ACHN (cell line): ENCODE results near the gene SRGAP1.

Source experiments
- DNase-seq: peaks from one replicate; pipeline ENCODE4 v3.0.0-alpha.2; 2015
- in situ Hi-C: cut with HindIII; loops from 2 replicates; pipeline ENCODE4 v1.10.0; 2017; ENCODE audit warnings: low sequenced_read_pairs, low pct_ligation_motif_present, low pct_unique_long_range_greater_than_20kb

Gene SRGAP1

DNA sequence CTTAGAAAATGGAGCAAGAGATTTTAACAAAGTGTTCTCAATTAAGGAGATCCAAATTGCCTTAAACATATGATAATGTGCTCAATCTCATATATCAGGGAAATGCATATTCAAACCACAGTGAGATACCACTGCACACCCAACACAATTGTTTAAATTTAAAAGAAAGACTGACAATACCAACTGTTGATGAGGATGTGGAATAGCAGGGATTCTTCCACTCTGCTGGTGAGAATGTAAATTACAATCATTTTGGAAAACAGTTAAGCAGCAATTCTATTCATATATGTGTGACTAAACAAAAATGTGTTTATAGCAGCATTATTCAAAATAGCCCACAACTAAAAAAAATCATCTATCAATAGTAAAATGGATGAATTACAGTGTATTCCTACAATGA, 233.4 kb downstream of the SRGAP1 start:
- in situ Hi-C loops, result no loop called here

DNA sequence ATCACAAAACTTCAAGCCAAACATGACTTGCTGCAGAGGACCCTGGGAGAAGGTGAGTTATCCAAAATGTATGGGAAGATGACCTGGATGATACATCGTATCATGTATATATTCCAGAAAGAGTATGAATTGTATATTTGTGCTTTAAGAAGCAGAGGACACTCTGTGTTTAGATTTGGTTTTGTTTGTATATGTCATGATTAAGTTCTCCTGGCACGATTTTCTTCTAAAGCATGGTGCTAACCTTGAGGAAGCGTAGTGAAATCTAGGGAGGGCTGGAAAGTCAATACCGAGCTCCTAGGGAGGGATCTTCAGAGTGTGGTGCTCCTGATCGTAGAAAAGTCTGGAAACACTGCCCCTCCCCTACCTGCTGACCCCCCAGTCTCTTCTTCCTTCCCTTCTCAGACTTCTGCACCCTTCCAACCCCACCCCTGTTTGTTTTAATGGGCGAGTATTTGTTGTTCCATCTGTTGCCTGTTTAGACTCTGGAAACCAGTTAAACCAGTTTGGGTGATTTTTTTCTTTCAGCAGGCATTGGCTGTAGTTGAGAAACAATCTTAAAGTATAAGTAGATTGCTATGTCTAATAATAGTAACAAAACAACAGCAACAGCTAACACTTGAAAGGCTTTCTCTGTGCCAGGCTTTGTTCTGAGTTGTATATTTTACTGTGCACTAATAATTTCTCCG, 236.0 kb downstream of the SRGAP1 start:
- in situ Hi-C loops, result no loop called here
- no peak for DNase-seq

More for the DNA sequence above, 233.4 kb downstream of the SRGAP1 start:
- DNase-seq, result peak; percentile 49

- in situ Hi-C loops, result no loop called here
- no peak for DNase-seq
Measured at GRCh38 chr12:64081008-64081404, 236.5 kb downstream of the SRGAP1 start.

GRCh38 chr12:64082116-64082515, 237.6 kb downstream of the SRGAP1 start:
- no peak for DNase-seq
- in situ Hi-C loops, result no loop called here

GRCh38 chr12:64082866-64083268, 238.4 kb downstream of the SRGAP1 start:
- in situ Hi-C loops, result no loop called here
- DNase-seq, result no peak

DNA sequence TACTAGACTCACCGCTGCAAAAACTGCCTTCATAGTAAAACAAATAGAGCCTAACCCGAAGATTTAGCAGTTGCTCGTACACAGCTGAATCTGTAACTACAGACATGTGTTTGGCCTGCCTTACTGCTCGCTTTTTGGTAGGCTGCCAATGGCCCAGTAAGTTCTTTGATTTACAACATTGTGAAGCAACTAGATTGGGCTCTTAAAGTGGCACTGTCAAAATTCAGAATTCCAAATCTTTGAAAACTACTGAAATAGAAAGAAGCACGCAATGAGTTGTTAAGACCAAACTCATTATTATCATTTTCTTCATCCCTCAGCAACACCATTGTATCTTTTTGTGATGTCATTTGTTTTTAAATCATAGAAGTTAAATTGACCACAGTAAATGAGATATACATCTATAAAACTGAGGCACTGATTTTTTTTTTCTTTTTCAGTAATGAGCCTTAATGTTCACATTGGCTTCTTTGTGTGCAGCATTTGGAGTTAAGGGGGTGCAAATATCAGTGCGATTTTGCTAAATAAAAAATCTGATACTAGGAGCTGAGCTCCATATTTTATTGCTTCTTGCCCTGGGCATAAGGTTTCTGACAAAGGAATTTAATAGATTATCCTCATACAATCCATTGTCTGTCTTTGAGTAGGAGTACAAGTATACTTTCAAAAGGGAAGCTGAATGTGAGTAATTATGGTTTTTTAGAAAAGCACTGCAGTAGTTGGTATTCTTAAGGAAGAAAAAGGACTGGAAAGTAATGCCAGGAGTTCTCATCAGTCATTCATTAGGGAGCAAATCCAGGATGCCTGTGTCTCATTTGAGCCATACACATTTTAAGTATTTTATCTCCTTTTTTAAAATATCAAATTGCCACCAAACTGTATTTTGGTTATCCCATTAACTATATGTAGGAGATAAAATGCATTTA, 239.0 kb downstream of the SRGAP1 start:
- in situ Hi-C loops, result no loop called here
- peak; percentile 39 for DNase-seq

- in situ Hi-C loops, result no loop called here
- no peak for DNase-seq
Measured at GRCh38 chr12:64085154-64085553, 240.7 kb downstream of the SRGAP1 start.

DNA sequence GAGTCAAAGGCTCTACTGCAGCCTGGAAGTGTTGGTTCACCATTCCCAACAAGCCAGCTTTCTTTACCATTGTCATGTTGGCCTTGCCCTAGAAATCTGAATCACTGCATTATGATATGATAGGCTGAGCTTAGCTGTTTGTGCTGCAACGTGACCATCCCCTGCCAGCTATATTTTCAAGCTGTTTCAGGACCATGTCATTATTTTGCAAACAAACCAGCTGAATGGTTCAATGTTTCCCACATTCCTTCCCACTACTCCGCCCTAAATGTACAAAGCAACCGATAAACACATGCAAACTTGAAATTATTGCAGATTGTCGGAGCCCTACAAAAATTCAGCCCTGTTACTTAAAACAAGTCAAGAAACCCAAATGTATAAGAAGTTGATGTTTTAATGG, 241.5 kb downstream of the SRGAP1 start:
- in situ Hi-C loops, result no loop called here
- no peak for DNase-seq

GRCh38 chr12:64086946-64087345, 242.4 kb downstream of the SRGAP1 start:
- in situ Hi-C loops, result no loop called here
- no peak for DNase-seq

DNA sequence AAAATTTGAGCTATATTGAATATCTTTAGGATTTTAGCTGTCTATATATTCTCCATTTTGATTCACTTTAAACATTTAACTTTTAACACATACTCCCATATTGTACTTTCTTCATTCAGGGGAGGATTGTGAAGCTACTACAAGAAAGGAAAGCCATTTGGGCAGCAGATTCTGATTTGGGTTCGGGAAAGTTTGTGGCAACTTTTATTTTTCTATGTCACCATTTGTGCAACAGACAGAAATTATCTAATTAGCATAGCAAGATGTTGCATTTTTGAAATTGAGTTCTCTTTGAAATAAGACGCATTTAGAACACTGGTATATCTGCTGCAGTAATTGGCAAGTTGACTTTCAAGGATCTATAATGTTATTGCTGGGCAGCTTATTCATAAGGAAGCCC, 243.3 kb downstream of the SRGAP1 start:
- in situ Hi-C loops, result no loop called here
- no peak for DNase-seq

GRCh38 chr12:64088431-64089349, 244.2 kb downstream of the SRGAP1 start:
- in situ Hi-C loops, result no loop called here
- peak; percentile 99 for DNase-seq

- in situ Hi-C loops, result no loop called here
- no peak for DNase-seq
Measured at GRCh38 chr12:64090047-64090446, 245.5 kb downstream of the SRGAP1 start.

GRCh38 chr12:64091186-64091585, 246.7 kb downstream of the SRGAP1 start:
- in situ Hi-C loops, result no loop called here
- DNase-seq, result no peak

GRCh38 chr12:64092507-64093196, 248.2 kb downstream of the SRGAP1 start:
- in situ Hi-C loops, result no loop called here
- no peak for DNase-seq

DNA sequence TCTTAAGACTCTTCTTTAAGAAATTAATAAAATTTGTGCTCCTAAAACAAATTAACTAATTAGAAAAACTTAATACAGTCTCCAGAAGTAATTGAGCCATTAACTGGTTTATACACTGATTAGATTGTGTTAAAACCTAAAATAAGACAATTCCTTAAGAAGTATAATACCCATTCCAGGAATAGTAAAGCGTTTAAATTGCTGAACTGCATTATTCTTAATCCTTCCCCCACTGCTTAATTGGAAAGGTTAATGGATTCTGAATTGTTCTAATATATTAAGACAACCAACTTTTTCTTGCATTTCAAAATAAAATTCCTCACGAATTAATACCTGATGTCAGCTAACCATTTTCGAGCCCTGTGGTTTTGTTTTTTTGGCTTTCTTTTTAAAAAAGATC, 249.2 kb downstream of the SRGAP1 start:
- no peak for DNase-seq
- in situ Hi-C loops, result no loop called here

- DNase-seq, result no peak
- in situ Hi-C loops, result no loop called here
Measured at GRCh38 chr12:64097366-64098105, 253.0 kb downstream of the SRGAP1 start.

DNA sequence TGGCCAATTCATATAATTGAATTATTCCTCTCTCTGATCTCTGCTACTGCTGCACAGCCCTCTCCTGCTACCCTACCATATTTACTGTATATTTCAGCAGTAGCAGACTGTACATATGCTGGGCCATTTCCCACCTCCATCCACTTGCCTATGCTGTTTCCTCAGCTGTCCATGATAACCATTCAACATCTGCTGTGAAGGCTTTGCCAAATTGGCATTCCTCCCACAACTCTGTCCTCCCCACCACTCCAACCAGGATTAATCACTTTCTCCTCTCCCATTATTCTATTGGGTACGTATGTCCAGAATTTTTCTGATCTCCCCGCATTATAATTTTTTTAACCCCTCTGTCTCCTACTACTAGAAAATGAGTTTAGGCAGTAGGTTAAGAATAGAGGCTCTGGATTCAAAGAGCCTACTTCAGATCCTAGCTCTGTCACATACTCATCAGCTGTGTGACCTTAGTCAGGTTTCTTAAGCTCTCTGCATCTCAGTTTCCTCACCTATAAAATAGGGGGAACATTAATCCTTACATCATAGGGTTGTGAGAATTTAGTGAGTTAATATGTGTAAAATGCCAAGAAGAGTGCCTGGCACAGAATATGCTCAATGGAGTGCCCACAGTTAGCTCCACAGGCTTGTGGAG, 254.3 kb downstream of the SRGAP1 start:
- in situ Hi-C loops, result no loop called here
- peak; percentile 77 for DNase-seq
